Pancreas (tissue), 10 donors: Measurements from ENCODE around the gene PTX4. TPM values are rescaled to one million over a fixed set of nuclear protein-coding genes. Genes with fewer than 3 reads are reported as not detected.

Experiments used
- ATAC-seq, 4 donors: fragments of 200-7000 bp; cut with Tn5 transposase; one replicate each; pipeline versions ENCODE4 v1.8.0 to v1.9.1; 2020; ENCODE audit warnings: mild to moderate bottlenecking in 4 of 4, moderate library complexity in 4 of 4
- DNase-seq, 6 donors: peaks; one replicate each; pipeline ENCODE4 v3.0.0-alpha.2; 2020
- FAIRE-seq: peaks from 2 replicates; lab custom pipeline; 2012; peaks lifted over from hg19 to GRCh38; lab: Jason Lieb, UNC
- H3K27ac ChIP-seq, 4 donors: fragments of 200-600 bp; sonication (generic); 1 replicate in 3 of 4; 2 replicates in 1 of 4; pipeline versions ENCODE4 v1.5.0 to v1.8.0; 2020
- H3K27me3 ChIP-seq, 4 donors: fragments of 200-600 bp; one replicate each; pipeline ENCODE4 v1.8.0; 2021
- H3K36me3 ChIP-seq, 3 donors: fragments of 200-600 bp; sonication (generic) in 1 of 3; one replicate each; pipeline versions ENCODE4 v1.5.0 to v1.8.0; 2020 to 2021
- H3K4me1 ChIP-seq, 3 donors: fragments of 200-600 bp; one replicate each; pipeline ENCODE4 v1.8.0; 2021
- H3K4me3 ChIP-seq, 4 donors: fragments of 200-600 bp; sonication (generic) in 2 of 4; one replicate each; pipeline versions ENCODE4 v1.5.0 to v1.8.0; 2020 to 2021
- H3K9me3 ChIP-seq, 4 donors: fragments of 200-600 bp; one replicate each; pipeline ENCODE4 v1.8.0; 2021
- CTCF ChIP-seq, 4 donors: fragments of 200-600 bp; sonication (generic) in 3 of 4; IDR thresholded peaks; one replicate each; pipeline versions ENCODE4 v1.5.0 to v1.8.0; 2021; ENCODE audit warnings: antibody characterized with exemption in 4 of 4
- WGBS, 2 donors: extraction: QIAGEN DNeasy Blood & Tissue Kit; methylation state at CpG; one replicate each; pipeline ENCODE4 v1.1.7; 2013; 5-methylcytosine and 5-hydroxymethylcytosine counted together
- intact Hi-C, 3 donors: fragments of 100-400 bp; cut with DNase I; formaldehyde crosslinking; loops; one replicate each; pipeline versions ENCODE4 v1.11.1 to v1.14.2; 2022
- polyA plus RNA-seq, 2 donors: library from polyadenylated mRNA; stranded (reverse); fragments of 200-250 nt; gene quantifications; one replicate each; pipeline ENCODE4 v1.2.3, GENCODE V29; 2013
- total RNA-seq, 6 donors: library from RNA; stranded (reverse); fragmentation: NEBNext Ultra II Directional in 4 of 6; extraction: Animal tissue kit (Norgen Biotek cat#: 25700) in 4 of 6; gene quantifications; one replicate each; pipeline versions ENCODE4 v1.2.1 to v1.2.4, GENCODE V29; 2021 to 2023
- donor health status: healthy with polysubstance abuse.
- donor health status: DM: no; HTN: no; CAD: no; lungs with moderate emphysema.
- donor health status: DM: no; HTN: no; CAD: no.
- donor health status: control.
- donor health status: control.
- donor health status: Bipolar disorder and iron deficiency.
- donor health status: DM: yes; HTN: yes; CAD: no.
- donor health status: DM: no; HTN: no; CAD: no.
- donor health status: DM: no; HTN: no; CAD: no.
- donor health status: DM: yes; HTN: yes; CAD: no.

Gene PTX4
- total and polyA plus RNA-seq, 8 donors: not detected

GRCh38 chr16:1474796-1475551 lies 13.8 kb downstream of the PTX4 start, which contains the start of gene CLCN7:
Gene CLCN7 (minus strand): TSS chr16:1475028. CDS start chr16:1474974, 54 bp downstream.
- ATAC-seq: peak; percentile 94 to 98 (median 96)
- no peak for FAIRE-seq
- no peaks in the 10 kb centered on the region for H3K36me3 ChIP-seq
- WGBS, 2 donors: 0% methylated on average over 73 to 99 of the region's 99 CpGs
- DNase-seq: peak; percentile 83 to 98 (median 87)
- intact Hi-C loops: no loop called here
- H3K4me3 ChIP-seq: peak within 1 kb of the TSS; percentile 63 to 99 (median 90)
- H3K4me1 ChIP-seq: peaks cover 0 to 12% (median 0%) of the 10 kb centered on the region in 3 donors
- H3K27ac ChIP-seq: peak within 1 kb of the TSS; percentile 61 to 80 (median 71)
- no peak for TF ChIP-seq CTCF (IDR thresholded peaks at IDR 0.05)
- no peaks in the 10 kb centered on the region for H3K27me3 ChIP-seq
- no peaks in the 10 kb centered on the region for H3K9me3 ChIP-seq

GRCh38 chr16:1474082-1474795 lies 14.5 kb downstream of the PTX4 start:
- intact Hi-C loops: no loop called here
- 6 to 8% methylated on average over 46 to 57 of the region's 57 CpGs for WGBS, 2 donors
- no peak for ATAC-seq
- Histone ChIP-seq H3K4me1 (peaks cover 0 to 12% (median 0%) of the 10 kb centered on the region in 3 donors), H3K4me3 (peak overlapping the region; percentile 63 to 99 (median 90)), H3K36me3 (no peaks in the 10 kb centered on the region), H3K27ac (peak overlapping the region in 3 of 4 donors; percentile 61 to 80 (median 71)), H3K9me3 (no peaks in the 10 kb centered on the region), H3K27me3 (no peaks in the 10 kb centered on the region)
- TF ChIP-seq CTCF (IDR thresholded peaks at IDR 0.05): no peak
- FAIRE-seq: no peak
- peak in 2 of 6 donors; percentile 39 to 65 for DNase-seq

- no peak for FAIRE-seq
- ATAC-seq: no peak
- intact Hi-C loops: no loop called here
- H3K4me1 ChIP-seq: peaks cover 0 to 12% (median 0%) of the 10 kb centered on the region in 3 donors
- no peak for DNase-seq
- no peaks in the 10 kb centered on the region for H3K27me3 ChIP-seq
- H3K27ac ChIP-seq: no peak overlapping the region
- TF ChIP-seq CTCF (IDR thresholded peaks at IDR 0.05): no peak
- no peaks in the 10 kb centered on the region for H3K9me3 ChIP-seq
- 48 to 65% methylated on average over 3 of the region's 3 CpGs for WGBS, 2 donors
- H3K36me3 ChIP-seq: no peaks in the 10 kb centered on the region
- H3K4me3 ChIP-seq: no peak overlapping the region
Measured at GRCh38 chr16:1472974-1473373, 15.8 kb downstream of the PTX4 start.

- intact Hi-C loops: no loop called here
- H3K4me3 ChIP-seq: no peak overlapping the region
- no peak for TF ChIP-seq CTCF (IDR thresholded peaks at IDR 0.05)
- ATAC-seq: no peak
- H3K4me1 ChIP-seq: peaks cover 0 to 12% (median 0%) of the 10 kb centered on the region in 3 donors
- no peak overlapping the region for H3K27ac ChIP-seq
- no peaks in the 10 kb centered on the region for H3K36me3 ChIP-seq
- peak in 2 of 6 donors; percentile 34 to 41 for DNase-seq
- WGBS, 2 donors: 84% methylated on average over 26 of the region's 26 CpGs
- no peaks in the 10 kb centered on the region for H3K9me3 ChIP-seq
- no peaks in the 10 kb centered on the region for H3K27me3 ChIP-seq
- FAIRE-seq: no peak
Measured at GRCh38 chr16:1471569-1472194, 17.1 kb downstream of the PTX4 start.
